OCI-LY3 (cell line): ENCODE results near the gene TNNI3K.

ENCODE experiments used
- H2AFZ ChIP-seq: fragments of 200-600, 300-600 bp; shearing (Covaris generic); 2 replicates; pipeline ENCODE4 v1.6.0; 2014; ENCODE audit warnings: antibody characterized with exemption, low read depth, low read length
- H3K27ac ChIP-seq: fragments of 200-600, 300-600 bp; sonication (generic); 2 replicates; pipeline ENCODE4 v1.5.1; 2014; ENCODE audit warnings: mild to moderate bottlenecking, low read length, moderate library complexity, mixed read lengths
- H3K27me3 ChIP-seq: fragments of 200-600, 300-600 bp; sonication (generic); 2 replicates; pipeline ENCODE4 v1.6.1; 2014; ENCODE audit warnings: low read depth, low read length, mixed read lengths
- H3K36me3 ChIP-seq: fragments of 200-600, 300-600 bp; sonication (generic); replicated peaks from 2 replicates; pipeline ENCODE3; 2014; ENCODE audit warnings: low read depth, low read length, mixed read lengths
- H3K4me1 ChIP-seq: fragments of 300-600, 200-600 bp; sonication (generic); 2 replicates; pipeline ENCODE4 v1.6.1; 2014; ENCODE audit warnings: low read length, mixed read lengths
- H3K4me2 ChIP-seq: fragments of 200-600, 300-600 bp; sonication (generic); 2 replicates; pipeline ENCODE4 v1.6.1; 2014; ENCODE audit warnings: low read length, mixed read lengths
- H3K4me3 ChIP-seq: fragments of 300-600, 200-600 bp; sonication (generic); 2 replicates; pipeline ENCODE4 v1.5.1; 2014; ENCODE audit warnings: antibody characterized with exemption, mild to moderate bottlenecking, low read length, moderate library complexity
- H3K79me2 ChIP-seq: fragments of 300-600, 200-600 bp; shearing (Covaris generic); 2 replicates; pipeline ENCODE4 v1.6.1; 2014; ENCODE audit warnings: mild to moderate bottlenecking, low read length, mixed read lengths
- H3K9ac ChIP-seq: fragments of 300-600, 200-600 bp; shearing (Covaris generic); 2 replicates; pipeline ENCODE4 v1.6.0; 2014; ENCODE audit warnings: mild to moderate bottlenecking, low read length, moderate library complexity
- H3K9me3 ChIP-seq: fragments of 200-600, 300-600 bp; shearing (Covaris generic); 2 replicates; pipeline ENCODE4 v1.6.1; 2014; ENCODE audit warnings: low read length, mixed read lengths; ENCODE audit not compliant: insufficient read depth
- H4K20me1 ChIP-seq: fragments of 200-600, 300-600 bp; sonication (generic); 2 replicates; pipeline ENCODE4 v1.6.1; 2016; ENCODE audit warnings: low read length, mixed read lengths; ENCODE audit not compliant: insufficient read depth
- EZH2phosphoT487 ChIP-seq: fragments of 200-600 bp; shearing (Covaris generic); IDR thresholded peaks from 2 replicates; pipeline ENCODE4 v1.6.1; 2018; ENCODE audit warnings: antibody characterized with exemption, mixed run types, low read depth
- TF ChIP-seq, protein P1 (sequence below): fragments of 200-600, 300-600 bp; sonication (generic); IDR thresholded peaks from 2 replicates; pipeline ENCODE4 v1.5.1; 2014; ENCODE audit warnings: antibody characterized with exemption, low read length, low read depth

TNNI3K gene

DNA sequence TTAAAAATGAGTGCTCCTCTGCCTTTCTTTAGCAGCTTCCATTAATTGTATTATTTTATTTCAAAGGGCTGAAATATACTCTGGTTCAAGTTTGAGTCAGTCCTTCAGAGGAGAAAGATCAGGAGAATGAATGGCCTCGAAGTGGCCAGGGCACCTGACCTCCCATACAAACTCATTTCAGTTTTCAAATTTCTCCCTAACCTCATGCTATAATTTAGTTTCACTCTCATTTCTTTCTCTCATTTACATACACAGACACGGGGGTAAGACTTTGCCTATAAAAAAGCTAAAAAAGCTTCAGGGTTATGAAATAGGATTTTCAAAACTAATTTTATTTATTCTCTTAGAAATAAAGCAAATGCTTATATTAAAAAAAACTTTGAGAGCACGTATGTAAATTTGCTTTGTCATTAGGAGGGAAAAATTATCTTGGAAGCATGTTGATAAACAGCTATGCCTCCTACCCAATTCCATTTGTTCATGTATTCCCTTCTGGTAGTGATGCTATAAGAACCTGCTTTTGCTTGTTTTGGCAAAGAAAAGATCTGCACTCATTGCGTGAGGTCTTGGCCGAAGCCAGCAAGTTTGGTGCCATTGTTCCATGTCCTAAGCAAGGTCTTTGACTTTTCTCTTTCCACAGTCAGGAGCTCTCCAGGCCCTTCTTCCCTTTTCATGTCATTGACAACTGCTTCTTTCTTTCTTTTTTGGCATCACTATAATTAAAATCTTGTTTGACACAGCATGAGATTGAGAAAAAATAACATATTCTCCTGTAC, 357.6 kb downstream of the TNNI3K start:
- Histone ChIP-seq H4K20me1 (no peaks in the 10 kb centered on the region), H3K4me3 (no peak overlapping the region), H3K79me2 (no peaks in the 10 kb centered on the region), H3K27me3 (no peaks in the 10 kb centered on the region), H3K4me2 (peak overlapping the region; percentile 48), H3K9me3 (no peaks in the 10 kb centered on the region), H3K27ac (no peak overlapping the region), H3K4me1 (peaks cover 11% of the 10 kb centered on the region), H3K9ac (no peak overlapping the region), H3K36me3 (no peaks in the 10 kb centered on the region), H2AFZ (no peak overlapping the region)
- TF ChIP-seq, protein P1, sequence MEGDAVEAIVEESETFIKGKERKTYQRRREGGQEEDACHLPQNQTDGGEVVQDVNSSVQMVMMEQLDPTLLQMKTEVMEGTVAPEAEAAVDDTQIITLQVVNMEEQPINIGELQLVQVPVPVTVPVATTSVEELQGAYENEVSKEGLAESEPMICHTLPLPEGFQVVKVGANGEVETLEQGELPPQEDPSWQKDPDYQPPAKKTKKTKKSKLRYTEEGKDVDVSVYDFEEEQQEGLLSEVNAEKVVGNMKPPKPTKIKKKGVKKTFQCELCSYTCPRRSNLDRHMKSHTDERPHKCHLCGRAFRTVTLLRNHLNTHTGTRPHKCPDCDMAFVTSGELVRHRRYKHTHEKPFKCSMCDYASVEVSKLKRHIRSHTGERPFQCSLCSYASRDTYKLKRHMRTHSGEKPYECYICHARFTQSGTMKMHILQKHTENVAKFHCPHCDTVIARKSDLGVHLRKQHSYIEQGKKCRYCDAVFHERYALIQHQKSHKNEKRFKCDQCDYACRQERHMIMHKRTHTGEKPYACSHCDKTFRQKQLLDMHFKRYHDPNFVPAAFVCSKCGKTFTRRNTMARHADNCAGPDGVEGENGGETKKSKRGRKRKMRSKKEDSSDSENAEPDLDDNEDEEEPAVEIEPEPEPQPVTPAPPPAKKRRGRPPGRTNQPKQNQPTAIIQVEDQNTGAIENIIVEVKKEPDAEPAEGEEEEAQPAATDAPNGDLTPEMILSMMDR = no peak
- no peak for TF ChIP-seq EZH2phosphoT487
